H9 (cell line): ENCODE data around the gene DEFB132. TPM values are rescaled to one million over a fixed set of nuclear protein-coding genes. Genes with fewer than 3 reads are reported as not detected.

Experiments
- DNase-seq: peaks from one replicate; pipeline ENCODE4 v3.0.0-alpha.2; 2017
- H2AFZ ChIP-seq: one replicate; pipeline ENCODE4 v1.6.1; 2013; ENCODE audit warnings: mild to moderate bottlenecking, low read length, control low read depth, moderate library complexity
- H2AK5ac ChIP-seq: 2 replicates; pipeline ENCODE4 v1.6.1; 2013; ENCODE audit warnings: low read length, control low read depth, mixed read lengths; ENCODE audit not compliant: insufficient read length
- H2BK120ac ChIP-seq: one replicate; pipeline ENCODE4 v1.6.1; 2013; ENCODE audit warnings: low read depth, mild to moderate bottlenecking, low read length, control low read depth, inconsistent platforms; ENCODE audit not compliant: poor library complexity, severe bottlenecking
- H2BK12ac ChIP-seq: 2 replicates; pipeline ENCODE4 v1.6.1; 2013; ENCODE audit warnings: low read length, control low read depth, mixed read lengths, low read depth; ENCODE audit not compliant: insufficient read length
- H2BK15ac ChIP-seq: 2 replicates; pipeline ENCODE4 v1.6.1; 2013; ENCODE audit warnings: low read depth, low read length, control low read depth
- H2BK20ac ChIP-seq: one replicate; pipeline ENCODE4 v1.6.1; 2013; ENCODE audit warnings: low read depth, mild to moderate bottlenecking, low read length, control low read depth, inconsistent platforms; ENCODE audit not compliant: poor library complexity, severe bottlenecking
- H2BK5ac ChIP-seq: 2 replicates; pipeline ENCODE4 v1.6.1; 2013; ENCODE audit warnings: low read length, control low read depth, mixed read lengths; ENCODE audit not compliant: insufficient read length
- H3K14ac ChIP-seq: 2 replicates; pipeline ENCODE4 v1.6.1; 2013; ENCODE audit warnings: low read length, control low read depth; ENCODE audit not compliant: insufficient read depth
- H3K18ac ChIP-seq: 2 replicates; pipeline ENCODE4 v1.6.1; 2013; ENCODE audit warnings: low read depth, mild to moderate bottlenecking, mixed read lengths, low read length, control low read depth; ENCODE audit not compliant: insufficient read length
- H3K23ac ChIP-seq: 2 replicates; pipeline ENCODE4 v1.6.1; 2013; ENCODE audit warnings: low read length, control low read depth, mixed read lengths, low read depth; ENCODE audit not compliant: insufficient read length
- H3K23me2 ChIP-seq: 2 replicates; pipeline ENCODE4 v1.6.1; 2013; ENCODE audit warnings: low read depth, mild to moderate bottlenecking, mixed read lengths, low read length, control low read depth; ENCODE audit not compliant: insufficient read length, poor library complexity, severe bottlenecking
- H3K27ac ChIP-seq: 2 replicates; pipeline ENCODE4 v1.5.1; 2013; ENCODE audit warnings: low read length, control low read depth, mixed read lengths, low read depth; ENCODE audit not compliant: insufficient read length
- H3K27me3 ChIP-seq: 2 replicates; pipeline ENCODE4 v1.6.1; 2013; ENCODE audit warnings: low read length, control low read depth, inconsistent platforms; ENCODE audit not compliant: insufficient read depth
- H3K4ac ChIP-seq: 2 replicates; pipeline ENCODE4 v1.6.1; 2013; ENCODE audit warnings: low read depth, mild to moderate bottlenecking, control low read depth, inconsistent platforms, low read length, moderate library complexity
- H3K4me1 ChIP-seq: 2 replicates; pipeline ENCODE4 v1.6.1; 2013; ENCODE audit warnings: low read length, control low read depth, inconsistent platforms; ENCODE audit not compliant: insufficient read depth
- H3K4me2 ChIP-seq: 2 replicates; pipeline ENCODE4 v1.6.1; 2013; ENCODE audit warnings: low read length, control low read depth, mixed read lengths; ENCODE audit not compliant: insufficient read length, insufficient read depth
- H3K56ac ChIP-seq: 2 replicates; pipeline ENCODE4 v1.6.1; 2013; ENCODE audit warnings: low read depth, mild to moderate bottlenecking, mixed read lengths, low read length, control low read depth; ENCODE audit not compliant: insufficient read length
- H3K79me1 ChIP-seq: 2 replicates; pipeline ENCODE4 v1.6.1; 2013; ENCODE audit warnings: low read depth, mild to moderate bottlenecking, moderate library complexity, low read length, control low read depth, inconsistent platforms; ENCODE audit not compliant: insufficient read depth, poor library complexity, severe bottlenecking
- H3K79me2 ChIP-seq: 2 replicates; pipeline ENCODE4 v1.6.1; 2013; ENCODE audit warnings: low read length, control low read depth, inconsistent platforms; ENCODE audit not compliant: insufficient read depth
- H3K9ac ChIP-seq: 2 replicates; pipeline ENCODE4 v1.6.1; 2013; ENCODE audit warnings: low read length, control low read depth, mixed read lengths; ENCODE audit not compliant: insufficient read length; ENCODE audit errors: extremely low read depth
- H3K9me3 ChIP-seq: one replicate; pipeline ENCODE4 v1.6.1; 2013; ENCODE audit warnings: low read depth, low read length, inconsistent platforms; ENCODE audit not compliant: control insufficient read depth
- H3T11ph ChIP-seq: one replicate; pipeline ENCODE4 v1.6.1; 2013; ENCODE audit warnings: mild to moderate bottlenecking, low read length, control low read depth, inconsistent platforms
- H4K20me1 ChIP-seq: one replicate; pipeline ENCODE4 v1.6.1; 2013; ENCODE audit not compliant: control insufficient read depth, insufficient read length, insufficient read depth
- H4K5ac ChIP-seq: 2 replicates; pipeline ENCODE4 v1.6.1; 2013; ENCODE audit warnings: low read depth, mild to moderate bottlenecking, mixed read lengths, low read length, control low read depth; ENCODE audit not compliant: insufficient read length
- H4K8ac ChIP-seq: replicated peaks from 2 replicates; pipeline ENCODE4 v1.6.1; 2013; ENCODE audit warnings: low read length, control low read depth, mixed read lengths, low read depth; ENCODE audit not compliant: insufficient read length
- H4K91ac ChIP-seq: 2 replicates; pipeline ENCODE4 v1.6.1; 2013; ENCODE audit warnings: low read depth, mild to moderate bottlenecking, moderate library complexity, mixed read lengths, low read length, control low read depth; ENCODE audit not compliant: insufficient read length
- H3K27ac Mint-ChIP-seq, 3 experiments: 2 replicates in 2 of 3; 3 replicates in 1 of 3; pipeline ENCODE4 v1.8.0; 2020 to 2021; ENCODE audit warnings: mixed read lengths in 3 of 3, mild to moderate bottlenecking in 1 of 3, moderate library complexity in 1 of 3
- H3K27me3 Mint-ChIP-seq: 2 replicates; pipeline ENCODE4 v1.8.0; 2021; ENCODE audit warnings: low read depth, mild to moderate bottlenecking, moderate library complexity, mixed read lengths
- H3K36me3 Mint-ChIP-seq, 3 experiments: 2 replicates in 2 of 3; 3 replicates in 1 of 3; pipeline ENCODE4 v1.8.0; 2020 to 2021; ENCODE audit warnings: low read depth in 3 of 3, mixed read lengths in 3 of 3; ENCODE audit not compliant: insufficient read depth in 1 of 3
- H3K4me1 Mint-ChIP-seq, 2 experiments: 2 replicates each; pipeline ENCODE4 v1.8.0; 2020; ENCODE audit warnings: mixed read lengths in 2 of 2
- H3K4me3 Mint-ChIP-seq, 2 experiments: 2 replicates in 1 of 2; 3 replicates in 1 of 2; pipeline ENCODE4 v1.8.0; 2020 to 2021; ENCODE audit warnings: mild to moderate bottlenecking in 2 of 2, mixed read lengths in 2 of 2, moderate library complexity in 1 of 2
- H3K9me3 Mint-ChIP-seq, 2 experiments: 2 replicates in 1 of 2; 3 replicates in 1 of 2; pipeline ENCODE4 v1.8.0; 2020; ENCODE audit warnings: mild to moderate bottlenecking in 2 of 2, mixed read lengths in 2 of 2, moderate library complexity in 1 of 2
- WGBS: extraction: QIAGEN DNeasy Blood & Tissue Kit; methylation state at CpG from one replicate; pipeline ENCODE4 v1.1.7; 2013; ENCODE audit warnings: missing lambda C conversion rate, low lambda C conversion rate, mixed read lengths; ENCODE audit not compliant: insufficient read length; ENCODE audit errors: extremely low coverage; 5-methylcytosine and 5-hydroxymethylcytosine counted together
- total RNA-seq: library from RNA; stranded (reverse); gene quantifications from 2 replicates; pipeline ENCODE4 v1.2.1, GENCODE V29; 2021
- TF ChIP-seq, protein P1 (sequence below): fragments of 200-600 bp; sonication (generic); conservative IDR thresholded peaks from 3 replicates; pipeline ENCODE4 v1.8.0; 2021; ENCODE audit warnings: antibody characterized with exemption, mild to moderate bottlenecking

DEFB132 gene
- total RNA-seq, 1 experiment from 2014 or later, result not detected

DNA sequence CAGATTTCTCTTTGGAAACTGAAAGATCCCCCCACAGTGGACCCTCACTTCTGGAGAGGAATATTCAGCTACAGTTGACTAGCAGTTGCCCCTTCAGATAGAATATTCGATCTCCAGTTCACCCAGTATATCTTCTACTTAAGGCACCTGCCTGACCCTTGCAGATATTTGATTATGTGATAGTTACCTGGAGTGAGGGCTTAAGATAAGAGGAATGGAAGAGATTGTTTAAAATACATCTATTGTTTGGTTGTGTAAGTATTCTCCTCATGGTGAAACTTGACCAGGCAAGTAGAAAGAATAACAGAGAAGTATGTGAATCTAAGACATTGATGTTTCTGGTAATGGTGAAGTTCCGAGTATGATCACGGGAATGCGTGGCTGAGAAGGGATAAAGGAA is 38.3 kb downstream of the DEFB132 start:
- H3K18ac ChIP-seq, result no peak overlapping the region
- peaks cover 4 to 14% (median 9%) of the 10 kb centered on the region in 3 experiments; a peak in 6 of 7 replicates for H3K36me3 Mint-ChIP-seq
- no peak overlapping the region for H3K56ac ChIP-seq
- peaks cover 34% of the 10 kb centered on the region for H3K27me3 Mint-ChIP-seq
- H4K5ac ChIP-seq, result no peak overlapping the region
- TF ChIP-seq, protein P1, sequence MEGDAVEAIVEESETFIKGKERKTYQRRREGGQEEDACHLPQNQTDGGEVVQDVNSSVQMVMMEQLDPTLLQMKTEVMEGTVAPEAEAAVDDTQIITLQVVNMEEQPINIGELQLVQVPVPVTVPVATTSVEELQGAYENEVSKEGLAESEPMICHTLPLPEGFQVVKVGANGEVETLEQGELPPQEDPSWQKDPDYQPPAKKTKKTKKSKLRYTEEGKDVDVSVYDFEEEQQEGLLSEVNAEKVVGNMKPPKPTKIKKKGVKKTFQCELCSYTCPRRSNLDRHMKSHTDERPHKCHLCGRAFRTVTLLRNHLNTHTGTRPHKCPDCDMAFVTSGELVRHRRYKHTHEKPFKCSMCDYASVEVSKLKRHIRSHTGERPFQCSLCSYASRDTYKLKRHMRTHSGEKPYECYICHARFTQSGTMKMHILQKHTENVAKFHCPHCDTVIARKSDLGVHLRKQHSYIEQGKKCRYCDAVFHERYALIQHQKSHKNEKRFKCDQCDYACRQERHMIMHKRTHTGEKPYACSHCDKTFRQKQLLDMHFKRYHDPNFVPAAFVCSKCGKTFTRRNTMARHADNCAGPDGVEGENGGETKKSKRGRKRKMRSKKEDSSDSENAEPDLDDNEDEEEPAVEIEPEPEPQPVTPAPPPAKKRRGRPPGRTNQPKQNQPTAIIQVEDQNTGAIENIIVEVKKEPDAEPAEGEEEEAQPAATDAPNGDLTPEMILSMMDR, result no peak
- no peak for DNase-seq
- peaks cover 28 to 31% of the 10 kb centered on the region in 2 experiments for H3K4me1 Mint-ChIP-seq
- no peak overlapping the region for H2AK5ac ChIP-seq
- peaks cover 17% of the 10 kb centered on the region; the same call in 1 of the 2 replicates for H3K79me2 ChIP-seq
- peaks cover 5% of the 10 kb centered on the region; the same call in 1 of the 2 replicates for H3K4me1 ChIP-seq
- H2BK20ac ChIP-seq, result no peak overlapping the region
- H2BK5ac ChIP-seq, result no peak overlapping the region
- H3K27ac ChIP-seq, result no peak overlapping the region
- peaks cover 24% of the 10 kb centered on the region for H3K23me2 ChIP-seq
- no peak overlapping the region for H2BK15ac ChIP-seq
- H3K4me3 Mint-ChIP-seq, result peak overlapping the region in 1 of 2 experiments; percentile 50; a peak in 3 of 5 replicates
- H3K9ac ChIP-seq, result no peak overlapping the region
- no peaks in the 10 kb centered on the region for H3K79me1 ChIP-seq
- H3K23ac ChIP-seq, result no peak overlapping the region
- no CpG with 5 or more reads among the region's 4 CpGs for WGBS
- no peaks in the 10 kb centered on the region for H4K20me1 ChIP-seq
- H3K27ac Mint-ChIP-seq, result no peak overlapping the region
- H3K27me3 ChIP-seq, result no peaks in the 10 kb centered on the region; the same call in 1 of the 2 replicates
- no peak overlapping the region for H2BK120ac ChIP-seq
- H2BK12ac ChIP-seq, result no peak overlapping the region
- H2AFZ ChIP-seq, result no peak overlapping the region
- no peak overlapping the region for H4K91ac ChIP-seq
- no peak overlapping the region for H3K4me2 ChIP-seq
- no peak overlapping the region for H3K4ac ChIP-seq
- peaks cover 0 to 4% of the 10 kb centered on the region in 2 experiments; a peak in 3 of 5 replicates for H3K9me3 Mint-ChIP-seq
- no peak overlapping the region for H3T11ph ChIP-seq
- H3K9me3 ChIP-seq, result no peaks in the 10 kb centered on the region
- no peak overlapping the region for H4K8ac ChIP-seq
- H3K14ac ChIP-seq, result no peak overlapping the region
